GM19043 (cell line): ENCODE measurements around the gene LSM14A.

Experiments used
- ATAC-seq: cut with Tn5 transposase; IDR thresholded peaks from one replicate; pipeline ENCODE4 v1.9.1; 2021; ENCODE audit warnings: low read depth; ENCODE audit not compliant: unreplicated experiment

Gene LSM14A

GRCh38 chr19:34276614-34277013, 104.3 kb downstream of the LSM14A start:
- no peak for ATAC-seq

GRCh38 chr19:34277244-34277643, 104.9 kb downstream of the LSM14A start:
- no peak for ATAC-seq

GRCh38 chr19:34278783-34279182, 106.5 kb downstream of the LSM14A start:
- ATAC-seq, result no peak
